Measurements from ENCODE around the gene MTNR1B. TPM values are rescaled to one million over a fixed set of nuclear protein-coding genes. Genes with fewer than 3 reads are reported as not detected.

MTNR1B gene
- total RNA-seq, 4 donors from 2014 or later: not detected

DNA sequence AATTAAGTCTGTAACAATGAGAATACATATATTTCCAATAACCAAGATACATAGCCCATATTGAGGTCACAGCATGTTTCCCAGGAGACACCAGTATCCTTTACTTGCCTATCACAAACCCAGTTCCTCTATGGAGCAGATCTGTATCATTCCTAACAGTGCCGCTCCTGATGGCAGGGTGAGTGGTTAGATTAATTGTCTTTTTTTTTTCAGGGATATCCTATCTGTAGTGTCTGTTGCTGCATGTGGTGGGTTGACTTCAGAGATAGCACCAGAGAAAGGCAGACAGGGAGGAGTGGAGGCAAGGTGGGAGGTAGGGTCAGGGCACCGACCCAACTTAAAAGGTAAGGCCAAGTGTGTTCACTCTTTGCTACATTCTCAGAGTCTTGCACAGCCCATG lies 2.8 kb downstream of the MTNR1B start:
- Histone ChIP-seq H3K4me1 (no peaks in the 10 kb centered on the region), H3K27me3 (peaks cover 36% of the 10 kb centered on the region), H3K27ac (no peak overlapping the region), H3K4me3 (no peak overlapping the region), H3K36me3 (no peaks in the 10 kb centered on the region), H3K9me3 (no peaks in the 10 kb centered on the region)
- 89 to 91% methylated on average over 2 of the region's 2 CpGs for WGBS, 2 donors (ENCODE audit: low coverage in 1 of 2)
- TF ChIP-seq, protein P1, sequence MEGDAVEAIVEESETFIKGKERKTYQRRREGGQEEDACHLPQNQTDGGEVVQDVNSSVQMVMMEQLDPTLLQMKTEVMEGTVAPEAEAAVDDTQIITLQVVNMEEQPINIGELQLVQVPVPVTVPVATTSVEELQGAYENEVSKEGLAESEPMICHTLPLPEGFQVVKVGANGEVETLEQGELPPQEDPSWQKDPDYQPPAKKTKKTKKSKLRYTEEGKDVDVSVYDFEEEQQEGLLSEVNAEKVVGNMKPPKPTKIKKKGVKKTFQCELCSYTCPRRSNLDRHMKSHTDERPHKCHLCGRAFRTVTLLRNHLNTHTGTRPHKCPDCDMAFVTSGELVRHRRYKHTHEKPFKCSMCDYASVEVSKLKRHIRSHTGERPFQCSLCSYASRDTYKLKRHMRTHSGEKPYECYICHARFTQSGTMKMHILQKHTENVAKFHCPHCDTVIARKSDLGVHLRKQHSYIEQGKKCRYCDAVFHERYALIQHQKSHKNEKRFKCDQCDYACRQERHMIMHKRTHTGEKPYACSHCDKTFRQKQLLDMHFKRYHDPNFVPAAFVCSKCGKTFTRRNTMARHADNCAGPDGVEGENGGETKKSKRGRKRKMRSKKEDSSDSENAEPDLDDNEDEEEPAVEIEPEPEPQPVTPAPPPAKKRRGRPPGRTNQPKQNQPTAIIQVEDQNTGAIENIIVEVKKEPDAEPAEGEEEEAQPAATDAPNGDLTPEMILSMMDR (IDR thresholded peaks at IDR 0.05): no peak
- TF ChIP-seq EP300 (IDR thresholded peaks at IDR 0.05): no peak
- no peak for ATAC-seq

GRCh38 chr11:92975285-92975684 lies 5.8 kb downstream of the MTNR1B start:
- Histone ChIP-seq H3K9me3 (no peaks in the 10 kb centered on the region), H3K36me3 (no peaks in the 10 kb centered on the region), H3K4me1 (no peaks in the 10 kb centered on the region), H3K4me3 (no peak overlapping the region), H3K27ac (no peak overlapping the region), H3K27me3 (peaks cover 15% of the 10 kb centered on the region)
- ATAC-seq: no peak
- TF ChIP-seq POLR2AphosphoS5 (IDR thresholded peaks at IDR 0.05): no peak
- no peak for TF ChIP-seq EP300 (IDR thresholded peaks at IDR 0.05)
- no peak for TF ChIP-seq POLR2A (IDR thresholded peaks at IDR 0.05)
- TF ChIP-seq, protein P1 (IDR thresholded peaks at IDR 0.05): no peak
- 60 to 100% methylated on average over 1 to 2 of the region's 3 CpGs for WGBS, 2 donors (ENCODE audit: low coverage in 1 of 2)

DNA sequence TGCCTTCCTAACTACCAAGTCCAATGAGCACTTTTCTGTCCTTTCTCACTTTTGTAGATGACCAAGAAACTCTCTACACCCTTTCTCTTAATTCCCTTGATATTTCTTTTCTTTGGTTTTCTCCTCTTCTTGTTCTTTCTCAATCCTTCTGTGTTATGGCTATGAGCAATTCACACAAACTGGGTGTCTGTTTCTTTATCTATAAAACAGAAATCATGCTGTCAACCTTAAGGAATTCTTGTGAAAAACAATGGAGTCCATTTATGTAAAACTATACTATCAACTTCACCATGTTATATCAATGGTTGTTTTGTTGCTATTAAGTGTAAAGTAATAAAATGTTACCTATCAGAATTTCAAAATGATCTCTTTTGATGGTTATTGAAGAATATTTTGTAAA lies 7.2 kb downstream of the MTNR1B start:
- Histone ChIP-seq H3K27me3 (peaks cover under 1% of the 10 kb centered on the region), H3K36me3 (no peaks in the 10 kb centered on the region), H3K4me1 (no peaks in the 10 kb centered on the region), H3K27ac (no peak overlapping the region), H3K9me3 (no peaks in the 10 kb centered on the region), H3K4me3 (no peak overlapping the region)
- no peak for ATAC-seq
- no peak for TF ChIP-seq POLR2AphosphoS5 (IDR thresholded peaks at IDR 0.05)
- TF ChIP-seq, protein P1 (IDR thresholded peaks at IDR 0.05): no peak
- TF ChIP-seq EP300 (IDR thresholded peaks at IDR 0.05): no peak
- no peak for TF ChIP-seq POLR2A (IDR thresholded peaks at IDR 0.05)

- Histone ChIP-seq H3K36me3 (no peaks in the 10 kb centered on the region), H3K27ac (no peak overlapping the region), H3K4me1 (no peaks in the 10 kb centered on the region), H3K27me3 (no peaks in the 10 kb centered on the region), H3K4me3 (no peak overlapping the region), H3K9me3 (no peaks in the 10 kb centered on the region)
- TF ChIP-seq, protein P1 (IDR thresholded peaks at IDR 0.05): no peak
- TF ChIP-seq EP300 (IDR thresholded peaks at IDR 0.05) (no peak), POLR2A (IDR thresholded peaks at IDR 0.05) (no peak), POLR2AphosphoS5 (IDR thresholded peaks at IDR 0.05) (no peak)
- WGBS, 2 donors (ENCODE audit: low coverage in 1 of 2): 74 to 75% methylated on average over 2 of the region's 2 CpGs
- ATAC-seq: no peak
Observed at GRCh38 chr11:92977401-92977800, 8.0 kb downstream of the MTNR1B start.

- Histone ChIP-seq H3K27ac (no peak overlapping the region), H3K4me3 (no peak overlapping the region), H3K36me3 (no peaks in the 10 kb centered on the region), H3K4me1 (no peaks in the 10 kb centered on the region), H3K27me3 (no peaks in the 10 kb centered on the region), H3K9me3 (no peaks in the 10 kb centered on the region)
- 62 to 68% methylated on average over 5 of the region's 7 CpGs for WGBS, 2 donors (ENCODE audit: low coverage in 1 of 2)
- TF ChIP-seq EP300 (IDR thresholded peaks at IDR 0.05) (no peak), POLR2AphosphoS5 (IDR thresholded peaks at IDR 0.05) (no peak), POLR2A (IDR thresholded peaks at IDR 0.05) (no peak)
- TF ChIP-seq, protein P1 (IDR thresholded peaks at IDR 0.05): no peak
- no peak for ATAC-seq
Observed at GRCh38 chr11:92978271-92979111, 9.0 kb downstream of the MTNR1B start.

Measured in gastroesophageal sphincter (tissue), 4 donors.